G401.6 (cell line): ENCODE results near the gene PDE6C.

Experiments
- FAIRE-seq: peaks from 2 replicates; lab custom pipeline; 2012; peaks lifted over from hg19 to GRCh38; lab: Jason Lieb, UNC

The PDE6C gene

DNA sequence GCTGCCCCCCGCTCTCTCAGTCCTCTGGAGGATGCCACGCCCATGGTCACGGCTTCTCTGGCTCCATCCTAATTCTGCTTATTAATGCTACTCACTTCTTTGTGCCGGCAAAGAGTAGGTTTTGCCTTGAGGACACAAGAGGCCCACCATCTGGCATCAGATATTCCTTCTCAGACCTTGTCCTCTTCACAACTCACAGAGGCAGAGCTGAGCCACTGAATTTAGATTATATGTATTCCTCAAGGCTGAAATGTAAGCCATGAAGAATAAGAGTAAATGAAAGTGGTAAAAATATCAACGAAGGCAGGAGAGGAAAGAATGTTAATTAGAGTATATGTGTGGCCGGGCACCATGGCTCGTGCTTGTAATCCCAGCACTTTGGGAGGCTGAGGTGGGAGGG, 17.8 kb upstream of the PDE6C start:
- no peak for FAIRE-seq

DNA sequence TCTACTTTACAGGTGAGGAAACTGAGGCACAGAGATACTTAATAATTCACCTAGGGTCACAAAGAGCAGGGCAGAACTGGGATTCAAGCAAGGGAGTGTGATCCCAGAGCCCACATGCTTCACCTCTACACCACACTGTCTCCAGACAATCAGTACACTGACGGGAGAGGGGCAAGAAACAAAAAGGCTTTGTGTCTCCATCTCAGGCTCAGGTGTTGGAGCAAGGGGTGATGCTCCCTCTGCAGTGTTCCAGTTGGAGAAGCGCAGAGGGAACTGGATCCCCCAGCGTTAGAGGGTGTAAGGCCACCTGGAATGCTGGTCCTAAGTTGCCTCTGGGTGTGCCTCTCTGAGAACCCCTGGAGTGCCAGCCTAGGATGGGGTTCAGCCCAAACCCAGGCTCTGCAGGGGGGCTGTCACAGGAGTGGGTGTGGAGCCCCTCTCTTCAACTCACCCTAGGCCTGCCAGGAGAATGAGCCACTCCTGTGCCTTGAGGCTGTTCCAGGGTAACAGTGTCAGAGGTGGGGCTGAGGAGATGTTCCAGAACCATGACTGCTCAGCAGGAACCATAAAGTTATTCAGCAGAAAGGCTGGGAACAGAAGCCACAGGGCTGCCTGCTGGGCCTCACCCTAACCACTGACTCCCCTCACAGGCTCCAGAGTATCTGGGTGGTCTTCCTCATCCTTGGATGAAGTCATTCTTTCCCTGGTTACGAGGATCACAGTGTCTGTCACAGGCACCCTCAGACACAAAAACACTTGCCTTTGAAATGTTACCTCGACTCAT, 16.8 kb upstream of the PDE6C start:
- FAIRE-seq = no peak

DNA sequence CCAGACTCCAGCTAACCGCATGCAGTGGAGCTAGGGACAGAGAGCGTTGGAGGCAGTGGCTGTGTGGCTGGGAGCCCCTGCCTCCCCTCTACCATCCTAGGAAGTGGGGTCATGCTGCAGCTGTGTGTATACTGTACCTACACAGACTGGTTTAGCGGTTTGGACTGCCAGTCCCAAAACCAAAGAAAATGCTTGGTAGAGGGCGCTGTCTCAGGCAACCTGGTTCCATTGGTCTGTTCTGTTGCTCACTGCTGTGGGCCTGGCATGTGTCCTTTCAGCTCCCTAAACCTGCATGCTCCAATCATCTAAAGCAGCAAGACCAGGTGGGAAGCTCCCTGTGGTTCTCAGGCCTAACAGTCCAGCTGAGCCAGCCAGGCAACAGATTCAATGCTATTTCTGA, 15.8 kb upstream of the PDE6C start:
- no peak for FAIRE-seq

DNA sequence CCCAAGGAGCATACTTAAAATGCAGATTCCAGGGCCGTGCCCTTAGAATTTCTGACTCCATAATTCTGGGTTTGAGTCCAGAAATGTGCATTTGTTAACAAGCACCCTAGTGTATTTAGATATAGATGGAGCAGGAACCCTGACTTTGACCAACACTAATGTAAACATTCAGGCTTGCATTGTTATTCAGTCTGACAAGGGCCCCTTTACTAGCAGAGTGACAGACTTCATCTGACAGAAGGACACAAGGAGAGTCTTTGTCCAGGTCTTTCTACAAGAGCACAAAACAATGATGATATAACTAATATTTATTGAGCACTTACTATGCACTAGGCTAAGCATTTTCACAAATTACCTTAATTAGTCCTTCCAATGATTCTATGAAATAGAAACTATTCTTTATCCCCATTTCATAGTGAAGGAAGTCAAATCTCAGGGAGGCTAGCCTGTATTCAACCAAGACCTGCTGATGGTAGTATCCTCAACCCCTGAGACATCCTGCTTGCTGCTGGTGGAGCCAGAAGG, 15.2 kb upstream of the PDE6C start:
- no peak for FAIRE-seq

DNA sequence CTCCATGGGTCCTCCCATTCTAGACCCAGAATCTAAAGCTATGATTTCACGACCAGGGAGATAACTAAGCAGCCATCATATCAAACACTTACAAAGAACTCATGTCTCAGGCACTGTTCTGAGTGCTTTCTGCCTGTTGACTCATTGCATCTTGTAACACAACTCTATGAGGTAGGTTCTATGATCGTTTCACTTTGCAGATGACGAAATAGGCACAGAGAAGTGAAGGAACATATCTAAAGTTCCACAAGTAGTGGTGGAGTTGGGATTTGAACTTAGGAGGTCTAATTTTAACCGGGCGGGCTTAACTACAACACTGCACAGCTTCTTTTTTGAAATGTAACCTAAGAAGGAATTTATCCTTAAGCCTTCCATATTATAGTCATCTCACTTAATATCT, 14.2 kb upstream of the PDE6C start:
- no peak for FAIRE-seq

DNA sequence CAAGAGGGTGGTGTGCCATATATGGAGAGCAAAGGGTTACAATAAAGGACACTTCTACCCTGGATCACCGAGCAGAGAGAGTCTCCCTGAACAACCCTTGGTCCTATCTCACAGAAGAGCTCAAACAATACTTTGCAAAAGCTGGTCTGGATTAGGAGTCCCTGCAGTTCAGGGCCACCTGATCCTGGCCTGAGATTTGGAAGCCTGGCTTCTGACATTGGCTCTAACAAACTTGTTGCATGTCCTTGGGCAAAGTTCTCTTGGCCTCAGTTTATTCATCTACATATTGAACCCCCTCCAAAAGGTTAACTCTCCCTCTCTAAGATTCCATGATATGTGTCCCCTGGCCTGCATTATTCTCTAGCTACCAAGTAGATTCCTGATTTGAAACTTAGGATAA, 13.0 kb upstream of the PDE6C start:
- no peak for FAIRE-seq

DNA sequence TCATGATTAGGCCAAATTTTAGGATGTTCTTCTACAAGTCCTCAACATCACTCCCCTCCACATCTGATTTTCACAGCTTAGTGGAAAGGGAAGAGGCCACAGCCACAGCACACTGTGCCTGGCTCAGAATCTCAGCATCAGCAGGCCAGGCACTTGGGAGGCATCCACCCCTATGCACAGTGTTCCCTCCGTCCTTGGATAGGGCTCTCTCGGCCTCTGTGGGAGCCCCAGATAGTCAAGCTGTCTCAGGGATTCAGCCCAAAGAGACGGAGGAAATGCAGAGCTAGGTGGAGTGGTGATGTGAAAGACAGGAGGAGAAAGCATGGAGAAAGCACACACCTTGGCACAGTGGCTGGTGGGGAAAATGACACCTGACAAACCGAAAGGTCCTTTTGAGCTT, 12.6 kb upstream of the PDE6C start:
- FAIRE-seq = no peak

DNA sequence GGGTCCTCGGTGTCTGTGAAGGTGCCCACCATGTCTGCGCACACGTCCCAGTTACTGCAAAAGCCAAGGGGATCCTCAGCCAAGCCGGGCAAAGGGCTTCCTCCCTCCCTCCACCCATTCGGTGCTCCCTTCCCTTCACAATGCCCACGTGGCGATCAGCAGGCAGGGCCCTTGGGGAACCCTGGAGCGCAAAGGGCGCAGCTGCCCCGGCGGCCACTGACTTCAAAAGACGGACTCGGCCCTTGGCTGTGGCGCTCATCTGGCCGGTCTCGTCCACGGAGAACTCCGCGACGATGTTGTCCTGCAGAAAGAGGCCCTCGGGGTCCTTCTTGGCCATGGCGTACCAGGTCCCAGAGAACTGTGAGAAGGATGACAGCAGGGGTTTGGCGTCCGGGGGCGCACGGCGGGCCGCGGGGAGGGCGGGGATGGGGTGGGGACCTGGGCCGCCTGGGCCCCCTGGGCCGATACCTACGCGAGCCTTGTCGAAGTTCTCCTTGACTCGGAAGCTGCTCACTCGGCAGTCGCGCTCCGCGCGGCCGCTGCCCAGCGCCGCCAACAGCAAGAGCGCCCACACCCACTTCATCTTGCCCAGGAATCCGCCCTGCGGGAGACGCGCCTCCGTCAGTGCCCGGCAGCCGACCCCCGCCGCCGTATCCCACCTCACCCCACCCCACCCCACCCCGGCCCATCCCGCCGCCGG, 11.7 kb upstream of the PDE6C start:
- FAIRE-seq = no peak

DNA sequence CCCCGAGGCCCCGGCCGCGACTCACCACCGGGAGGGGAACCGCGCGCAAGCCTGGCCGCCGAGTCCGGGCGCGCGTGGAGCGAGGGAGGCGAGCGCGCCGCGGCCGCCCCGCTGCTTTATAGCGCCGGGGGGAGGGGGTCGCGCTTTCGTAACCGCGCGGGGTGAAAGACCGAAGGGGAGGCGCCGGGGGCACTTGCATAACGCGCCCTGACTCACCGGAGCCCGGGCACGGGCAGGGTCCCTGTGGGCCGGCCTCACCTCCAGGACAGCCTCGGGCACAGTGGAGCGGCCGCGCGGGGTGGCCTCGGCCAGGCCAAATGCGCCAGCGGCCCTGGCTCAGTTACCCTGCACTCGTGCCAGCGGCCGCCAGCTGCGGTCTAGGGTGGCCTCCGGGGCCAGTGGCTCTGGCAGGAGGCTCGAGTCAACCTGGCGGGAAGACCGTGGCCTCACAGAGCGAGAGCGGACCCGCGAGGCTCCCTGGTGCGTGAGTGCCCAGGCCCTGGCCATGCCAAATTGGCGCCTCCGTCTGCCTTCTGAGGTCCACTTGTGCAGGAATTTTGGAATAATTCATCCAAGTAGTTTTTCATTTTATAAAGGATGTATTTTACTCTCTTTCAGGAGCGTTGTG, 11.1 kb upstream of the PDE6C start, which contains the start of gene RBP4:
Gene RBP4 (minus strand): TSS at position 90 of the 628 bp plus-strand sequence. CDS start 207 bp downstream, outside the sequence.
- no peak for FAIRE-seq

DNA sequence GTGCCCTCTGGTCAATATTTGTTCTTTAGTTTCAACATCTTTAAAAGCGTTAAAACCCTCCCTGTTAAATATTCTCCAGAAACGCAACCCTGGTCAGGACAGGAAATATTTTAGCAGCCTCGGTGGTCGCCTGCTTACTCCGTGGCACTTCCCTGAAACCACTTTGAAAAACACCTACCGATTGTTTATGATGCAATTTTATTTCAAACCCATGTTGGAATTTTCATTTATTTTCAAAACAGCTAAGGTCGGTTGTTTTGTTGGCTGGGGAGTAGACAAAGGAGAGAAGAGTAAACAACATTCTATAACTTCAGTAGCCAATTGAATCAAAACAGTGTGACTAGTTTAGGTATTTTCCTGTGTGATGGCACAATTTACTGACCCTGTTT, 10.6 kb upstream of the PDE6C start:
- no peak for FAIRE-seq

DNA sequence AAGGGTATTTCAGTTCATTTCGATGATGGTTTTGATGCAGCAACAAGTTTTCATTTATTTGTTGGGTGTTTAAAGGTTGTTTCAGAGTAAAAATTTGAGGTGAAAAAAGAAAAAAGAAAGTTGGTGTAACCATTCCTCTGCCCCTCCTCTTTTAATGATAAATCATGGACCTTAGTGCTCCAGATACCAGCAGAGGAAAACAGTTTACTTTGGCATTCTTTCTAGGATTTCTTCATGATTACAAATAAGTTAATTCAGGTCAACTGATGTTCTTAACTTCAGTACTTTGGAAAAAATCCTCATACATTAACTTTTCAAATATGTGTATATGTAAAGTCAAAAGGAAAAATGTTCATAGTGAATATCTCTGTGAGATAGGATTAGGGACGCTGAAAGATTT, 9.3 kb upstream of the PDE6C start:
- FAIRE-seq = no peak

DNA sequence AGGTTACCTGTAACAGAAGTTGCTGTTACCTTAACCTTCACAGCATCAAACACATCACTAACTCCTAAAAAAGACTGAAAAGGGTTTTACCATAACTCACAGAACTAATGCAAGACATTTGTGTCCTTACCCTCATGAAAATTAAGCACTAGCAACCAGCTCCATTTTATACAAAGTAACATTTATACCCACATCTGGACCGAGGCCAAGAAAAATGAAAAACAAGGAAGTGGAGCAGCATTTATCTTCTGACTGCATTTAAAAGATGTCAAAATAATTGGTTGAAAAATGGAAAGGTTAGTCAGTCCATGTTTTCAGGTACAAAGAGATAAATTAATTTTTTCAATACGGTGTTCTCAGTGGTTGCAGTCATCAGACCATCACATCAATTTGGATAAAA, 8.2 kb upstream of the PDE6C start:
- FAIRE-seq = no peak

DNA sequence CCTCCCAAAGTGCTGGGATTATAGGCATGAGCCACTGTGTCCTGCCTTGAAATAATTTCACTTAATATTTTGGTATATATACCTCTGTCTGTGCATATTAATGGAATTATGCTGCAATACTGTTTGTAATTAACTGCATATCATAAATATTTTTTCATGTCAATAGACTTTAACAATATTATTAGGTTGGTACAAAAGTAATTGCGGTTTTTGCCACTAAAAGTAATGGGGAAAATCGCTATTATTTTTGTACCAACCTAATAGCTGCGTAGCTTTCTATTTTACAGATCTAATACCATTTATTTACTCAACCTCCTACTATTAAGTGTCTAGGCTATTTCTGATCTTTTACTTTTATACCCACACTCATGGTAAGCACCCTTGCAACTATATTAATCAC, 3.9 kb upstream of the PDE6C start:
- FAIRE-seq = no peak

DNA sequence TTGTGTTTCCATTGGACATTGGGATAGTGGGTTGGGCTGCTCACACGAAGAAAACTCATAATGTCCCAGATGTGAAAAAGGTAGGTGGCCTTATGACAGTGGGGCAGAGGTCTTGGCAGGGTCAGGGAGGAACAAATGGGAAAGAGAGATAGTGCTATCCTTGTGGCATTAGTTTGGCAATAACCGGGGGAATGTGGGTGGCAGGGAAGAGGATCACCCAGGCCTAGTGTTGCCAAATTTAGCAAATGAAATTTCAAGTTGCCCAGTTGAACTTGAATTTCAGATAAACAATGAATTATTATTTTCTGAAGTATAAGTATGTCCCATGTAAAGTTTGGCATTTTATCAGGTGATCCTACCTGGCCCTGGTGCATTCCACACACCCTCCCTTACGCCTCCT, 789 bp downstream of the PDE6C start:
- no peak for FAIRE-seq

DNA sequence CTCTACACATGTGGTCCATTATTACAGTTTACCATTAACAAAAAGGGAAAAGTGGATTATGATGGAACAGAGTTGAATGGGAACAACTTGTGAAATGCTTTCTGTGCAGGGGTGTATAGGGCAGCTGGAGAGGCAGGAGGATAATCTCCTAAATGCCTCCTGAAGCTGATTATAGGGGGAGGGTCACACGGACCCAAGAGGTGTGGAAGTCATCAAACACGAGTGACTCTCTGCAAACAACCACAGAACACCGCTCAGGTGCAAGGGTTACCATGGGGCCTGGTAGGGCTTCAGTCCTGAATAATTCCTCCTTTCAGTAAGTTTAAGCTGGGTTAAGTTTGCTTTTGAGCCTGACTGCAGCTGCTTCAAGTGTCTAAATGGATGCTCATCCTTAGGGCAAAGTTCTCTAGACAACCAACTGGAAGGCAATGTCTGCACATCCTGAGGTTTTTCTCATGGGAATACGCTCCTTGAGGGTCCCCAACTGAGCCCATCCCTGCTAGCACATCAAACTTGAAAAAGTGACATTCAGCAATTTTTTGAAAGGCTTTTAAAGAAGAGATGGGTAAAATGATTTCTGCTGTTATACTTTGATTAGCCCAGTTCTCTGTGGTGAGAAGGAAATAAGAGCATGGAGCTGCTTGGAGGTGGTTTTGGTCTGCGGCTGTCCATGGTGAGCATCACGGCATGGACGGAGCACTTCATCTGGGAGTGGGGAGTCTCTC, 1.9 kb downstream of the PDE6C start:
- FAIRE-seq = no peak

DNA sequence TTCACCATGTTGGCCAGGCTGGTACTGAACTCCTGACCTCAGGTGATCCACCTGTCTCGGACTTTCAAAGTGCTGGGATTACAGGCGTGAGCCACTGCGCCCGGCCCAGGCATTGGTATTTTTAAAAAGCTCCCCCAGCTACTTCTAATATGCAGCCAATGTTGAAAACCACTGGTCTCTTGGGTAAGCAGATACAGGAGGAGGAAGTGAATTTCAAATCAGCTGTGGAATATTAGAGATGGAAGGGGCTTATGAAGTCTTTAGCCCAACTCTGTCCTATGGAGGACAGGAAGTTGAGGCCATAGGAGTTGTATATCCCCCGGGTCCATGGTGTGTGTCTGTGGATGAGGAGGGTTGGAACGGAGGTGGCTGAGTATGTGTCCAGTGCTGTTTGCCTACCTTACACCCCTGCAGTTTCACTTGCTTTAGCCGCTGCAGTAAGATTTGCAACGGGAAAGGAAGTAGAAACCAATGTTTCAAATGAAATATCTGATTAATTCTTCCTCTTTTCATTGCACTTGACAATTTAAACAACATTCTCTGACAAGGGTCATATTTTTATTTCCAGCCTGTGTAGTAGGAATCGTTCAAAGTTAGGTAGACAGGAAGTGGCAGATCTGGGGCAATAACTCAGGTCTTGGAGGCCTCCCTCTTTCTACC, 3.4 kb downstream of the PDE6C start:
- no peak for FAIRE-seq

DNA sequence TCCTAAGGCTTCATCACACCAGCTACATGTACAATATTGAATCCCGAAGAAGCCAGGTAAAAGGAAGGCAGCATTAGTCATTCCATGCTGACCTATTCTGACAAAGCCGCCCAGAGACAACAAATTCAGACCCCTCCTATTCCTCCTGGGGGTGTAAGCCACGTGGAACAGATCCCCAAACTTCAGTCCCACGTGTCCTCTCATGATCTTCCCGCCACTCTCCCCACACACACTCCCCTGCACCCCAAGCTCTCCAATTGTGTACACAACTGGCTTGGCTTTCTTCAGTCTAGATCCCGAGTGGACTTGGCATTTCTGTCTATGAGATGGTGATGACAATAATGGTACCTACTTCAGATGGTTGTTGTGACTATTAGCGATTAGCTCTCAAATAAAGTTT, 8.6 kb downstream of the PDE6C start:
- no peak for FAIRE-seq

DNA sequence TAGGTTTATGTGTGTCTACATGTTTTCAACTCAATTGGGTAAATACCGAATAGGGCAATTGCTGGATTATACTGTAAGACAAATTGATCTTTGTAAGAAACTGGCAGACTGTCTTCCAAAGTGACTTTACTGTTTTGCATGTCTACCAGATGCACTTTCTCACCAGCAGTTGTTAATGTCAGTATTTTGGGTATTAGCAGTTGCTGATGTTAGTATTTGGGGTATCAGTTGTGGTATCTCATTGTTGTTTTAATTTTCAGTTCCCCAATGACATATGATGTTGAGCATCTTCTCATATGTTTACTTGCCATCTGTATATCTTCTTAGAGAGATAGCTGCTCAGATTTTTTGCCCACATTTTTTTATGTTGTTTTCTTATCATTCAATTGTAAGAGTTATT, 10.6 kb downstream of the PDE6C start:
- no peak for FAIRE-seq

DNA sequence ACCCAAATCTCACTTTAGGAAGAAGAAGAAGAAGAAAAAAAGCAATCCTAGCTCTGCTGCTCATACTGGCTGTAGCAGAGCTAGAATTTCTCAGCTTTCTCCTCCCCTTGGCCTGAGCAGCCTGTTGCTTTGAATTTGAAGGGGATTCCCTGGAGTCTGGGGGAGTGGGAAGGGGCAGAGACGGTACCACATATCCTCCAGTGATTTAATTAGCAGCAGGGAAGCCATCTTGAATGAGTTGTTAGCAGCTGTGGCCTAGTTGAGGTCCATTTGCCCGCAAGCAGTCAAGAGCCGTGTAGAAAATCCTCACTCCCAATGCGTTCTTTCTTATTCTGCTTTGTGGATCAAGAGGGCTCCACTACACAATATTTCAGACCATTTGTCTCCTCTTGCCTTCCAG, 16.5 kb downstream of the PDE6C start:
- no peak for FAIRE-seq

DNA sequence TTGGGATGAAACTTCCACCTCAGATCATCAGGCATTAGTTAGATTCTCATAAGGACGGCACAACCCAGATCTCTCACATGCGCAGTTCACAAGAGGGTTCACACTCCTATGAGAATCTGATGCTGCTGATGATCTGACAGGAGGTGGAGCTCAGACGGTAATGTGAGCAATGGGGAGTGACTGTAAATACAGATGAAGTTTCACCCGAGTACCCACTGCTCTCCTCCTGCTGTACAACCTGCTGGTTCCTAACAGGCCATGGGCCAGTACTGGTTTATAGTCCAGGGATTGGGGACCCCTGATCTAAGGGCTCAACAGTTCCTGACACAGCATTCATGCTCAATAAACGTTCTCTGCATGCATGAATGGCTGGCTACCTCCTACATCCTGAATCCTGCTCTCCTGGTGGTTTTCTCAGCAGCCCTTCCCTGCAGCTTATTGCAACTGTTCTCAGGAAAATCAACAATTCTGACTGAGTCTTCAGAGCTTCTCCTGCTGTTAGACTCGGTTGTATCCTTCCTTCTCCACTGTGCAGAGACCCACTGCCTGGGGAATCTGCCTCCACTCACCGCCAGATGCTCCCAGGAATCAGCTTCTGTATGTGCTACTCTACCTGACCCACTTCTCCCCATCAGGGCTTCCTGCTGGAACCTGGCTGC, 17.4 kb downstream of the PDE6C start:
- no peak for FAIRE-seq
